ENCODE results near the gene TNFAIP8L1.

DNA sequence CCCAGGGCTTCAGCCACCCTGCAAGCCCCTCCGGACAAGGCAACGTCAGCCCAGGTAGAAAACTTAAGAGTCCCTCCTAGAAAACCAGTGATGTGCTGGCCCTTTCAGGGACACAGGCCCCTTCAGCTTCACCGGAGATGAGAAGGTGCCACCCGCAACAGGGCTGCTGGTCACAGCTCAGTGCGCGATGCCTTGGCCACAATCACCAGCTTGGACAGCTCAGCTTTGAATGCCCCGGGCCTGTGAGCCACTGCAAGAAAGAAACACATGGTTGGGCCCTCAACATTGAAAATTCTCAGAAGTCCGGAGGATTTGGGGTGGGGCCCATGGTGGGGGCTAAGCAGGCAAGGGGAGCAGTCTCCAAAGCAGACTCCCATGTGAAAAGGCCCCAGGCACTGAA lies 18.5 kb downstream of the TNFAIP8L1 start:
- TF ChIP-seq, protein P1, sequence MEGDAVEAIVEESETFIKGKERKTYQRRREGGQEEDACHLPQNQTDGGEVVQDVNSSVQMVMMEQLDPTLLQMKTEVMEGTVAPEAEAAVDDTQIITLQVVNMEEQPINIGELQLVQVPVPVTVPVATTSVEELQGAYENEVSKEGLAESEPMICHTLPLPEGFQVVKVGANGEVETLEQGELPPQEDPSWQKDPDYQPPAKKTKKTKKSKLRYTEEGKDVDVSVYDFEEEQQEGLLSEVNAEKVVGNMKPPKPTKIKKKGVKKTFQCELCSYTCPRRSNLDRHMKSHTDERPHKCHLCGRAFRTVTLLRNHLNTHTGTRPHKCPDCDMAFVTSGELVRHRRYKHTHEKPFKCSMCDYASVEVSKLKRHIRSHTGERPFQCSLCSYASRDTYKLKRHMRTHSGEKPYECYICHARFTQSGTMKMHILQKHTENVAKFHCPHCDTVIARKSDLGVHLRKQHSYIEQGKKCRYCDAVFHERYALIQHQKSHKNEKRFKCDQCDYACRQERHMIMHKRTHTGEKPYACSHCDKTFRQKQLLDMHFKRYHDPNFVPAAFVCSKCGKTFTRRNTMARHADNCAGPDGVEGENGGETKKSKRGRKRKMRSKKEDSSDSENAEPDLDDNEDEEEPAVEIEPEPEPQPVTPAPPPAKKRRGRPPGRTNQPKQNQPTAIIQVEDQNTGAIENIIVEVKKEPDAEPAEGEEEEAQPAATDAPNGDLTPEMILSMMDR (IDR thresholded peaks at IDR 0.05; ENCODE audit: insufficient read depth, low read depth, low read length), result no peak
- TF ChIP-seq EZH2 (IDR thresholded peaks at IDR 0.05; ENCODE audit: insufficient read depth, low read length), result no peak

All from astrocyte (in vitro differentiated cells and primary cell).